Upper lobe of left lung (tissue), 6 donors: ENCODE data around the gene LRRC46. TPM values are rescaled to one million over a fixed set of nuclear protein-coding genes. Genes with fewer than 3 reads are reported as not detected.
A peak's percentile ranks its signal among the peaks of the same experiment; 100 is the strongest.

ENCODE experiments used
- ATAC-seq, 2 donors: fragments of 200-7000 bp; cut with Tn5 transposase; one replicate each; pipeline ENCODE4 v1.9.1; 2022; ENCODE audit warnings: mild to moderate bottlenecking in 2 of 2, moderate library complexity in 2 of 2; ENCODE audit not compliant: low FRiP score in 2 of 2
- DNase-seq, 2 donors: peaks; one replicate each; pipeline ENCODE4 v3.0.0-alpha.2; 2019 to 2020
- H3K27ac ChIP-seq, 4 donors: fragments of 200-600 bp; sonication (generic); one replicate each; pipeline ENCODE4 v1.5.1; 2016 to 2019
- H3K27me3 ChIP-seq, 4 donors: fragments of 200-600 bp; sonication (generic); one replicate each; pipeline ENCODE4 v1.5.1; 2017 to 2019
- H3K36me3 ChIP-seq, 4 donors: fragments of 200-600 bp; sonication (generic); one replicate each; pipeline ENCODE4 v1.5.1; 2016 to 2019
- H3K4me1 ChIP-seq, 4 donors: fragments of 200-600 bp; sonication (generic); one replicate each; pipeline ENCODE4 v1.5.1; 2018 to 2019
- H3K4me3 ChIP-seq, 4 donors: fragments of 200-600 bp; sonication (generic); one replicate each; pipeline ENCODE4 v1.5.1; 2017 to 2019; ENCODE audit warnings: mild to moderate bottlenecking in 2 of 4, moderate library complexity in 1 of 4
- H3K9me3 ChIP-seq, 4 donors: fragments of 200-600 bp; sonication (generic); one replicate each; pipeline ENCODE4 v1.5.1; 2018 to 2019
- CTCF ChIP-seq, 6 experiments: fragments of 450-650 bp in 4 of 6; fragments of 200-600 bp in 2 of 6; sonication (generic) in 2 of 6; IDR thresholded peaks; one replicate each; pipeline ENCODE4 v1.5.1; 2016 to 2019; ENCODE audit warnings: antibody characterized with exemption in 6 of 6
- EP300 ChIP-seq, 4 donors: sonication (generic); formaldehyde crosslinking; IDR thresholded peaks; one replicate each; pipeline ENCODE4 v1.5.1; 2017; ENCODE audit warnings: antibody characterized with exemption in 4 of 4, control low read depth in 2 of 4
- POLR2A ChIP-seq, 4 donors: fragments of 450-650 bp; IDR thresholded peaks; one replicate each; pipeline ENCODE4 v1.5.1; 2016 to 2017; ENCODE audit warnings: antibody characterized with exemption in 4 of 4, mild to moderate bottlenecking in 2 of 4
- POLR2AphosphoS5 ChIP-seq, 2 donors: sonication (generic); formaldehyde crosslinking; IDR thresholded peaks; one replicate each; pipeline ENCODE4 v1.5.1; 2017; ENCODE audit warnings: antibody characterized with exemption in 2 of 2
- WGBS, 2 donors: methylation state at CpG; one replicate each; pipeline ENCODE4 v1.1.5; 2017 to 2018; 5-methylcytosine and 5-hydroxymethylcytosine counted together
- total RNA-seq, 6 donors: library from RNA; depleted of rRNA in 4 of 6; stranded (reverse); fragments of >200 nt in 4 of 6; gene quantifications; one replicate each; pipeline versions ENCODE4 v1.1.0 to v1.2.1, GENCODE V29; 2016 to 2021
- donor health status: DM: no; HTN: no; CAD: no; lungs with moderate emphysema.
- donor health status: DM: no; HTN: yes; CAD: no; lungs with severe emphysema.

LRRC46 gene
- total RNA-seq, 6 donors from 2014 or later, result 0.49 to 23.5 (median 9.1) TPM

DNA sequence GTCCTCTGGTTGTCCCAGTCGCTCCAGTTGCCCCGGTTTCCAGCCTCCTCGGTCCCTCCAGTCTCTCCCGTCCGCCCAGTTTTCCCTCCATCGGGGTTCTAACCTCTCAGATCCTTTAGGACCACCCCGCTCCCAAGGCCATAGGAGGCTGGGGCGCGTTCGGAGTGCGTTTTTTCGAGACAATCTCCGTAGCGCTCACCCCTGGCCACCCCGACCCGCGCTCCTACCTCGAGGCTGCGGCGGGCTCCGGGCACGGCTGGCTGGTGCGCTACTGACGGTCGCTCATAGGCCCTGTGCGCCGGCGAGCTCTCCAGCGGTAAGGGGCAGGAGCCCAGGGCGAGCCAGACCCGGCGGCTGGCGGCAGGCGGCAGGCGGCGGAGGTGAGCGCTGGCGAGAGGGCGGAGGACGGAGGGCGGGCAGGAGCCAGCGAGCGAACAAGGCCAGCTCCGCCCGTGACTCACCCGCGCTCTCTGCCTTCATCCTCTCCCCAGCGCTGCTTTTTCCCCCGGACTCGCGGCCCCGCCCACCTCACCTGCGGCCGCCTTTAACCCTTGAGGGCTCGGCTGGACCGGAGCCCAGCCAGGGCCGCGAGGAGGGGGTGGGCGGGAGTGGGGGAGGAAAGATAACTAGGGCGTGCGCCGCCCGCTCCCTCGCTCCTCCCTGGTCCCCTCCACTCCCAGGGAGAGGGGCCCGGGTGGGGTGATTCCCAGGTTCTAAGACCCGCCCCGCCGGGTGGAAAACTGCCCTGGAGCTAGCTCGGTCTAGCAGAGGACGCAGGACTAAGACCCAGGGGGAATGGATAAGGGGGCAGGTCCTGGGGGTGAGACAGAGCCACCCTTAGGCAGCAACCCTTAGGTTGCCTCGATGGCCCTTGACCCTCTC lies 19.5 kb downstream of the LRRC46 start, which contains the start of gene SP6:
Gene SP6 (minus strand): TSS at position 472 of the 882 bp plus-strand sequence. CDS start 2,734 bp downstream, outside the sequence.
- peak within 1 kb of the TSS; percentile 5 to 53 (median 46) for H3K4me3 ChIP-seq
- peak in 2 of 6 experiments; percentile 46 to 55 for TF ChIP-seq CTCF (IDR thresholded peaks at IDR 0.05)
- TF ChIP-seq POLR2AphosphoS5 (IDR thresholded peaks at IDR 0.05), result peak in 1 of 2 donors; percentile 56
- TF ChIP-seq POLR2A (IDR thresholded peaks at IDR 0.05), result peak in 1 of 4 donors; percentile 65
- TF ChIP-seq EP300 (IDR thresholded peaks at IDR 0.05), result no peak
- H3K4me1 ChIP-seq, result peaks cover 26 to 42% (median 35%) of the 10 kb centered on the region in 4 donors
- H3K36me3 ChIP-seq, result peaks cover 0 to 13% (median 0%) of the 10 kb centered on the region in 4 donors
- DNase-seq (peak; percentile 85 to 92), ATAC-seq (peak; percentile 84 to 86)
- H3K27ac ChIP-seq, result peak within 1 kb of the TSS; percentile 50 to 82 (median 61)
- no peaks in the 10 kb centered on the region for H3K9me3 ChIP-seq
- H3K27me3 ChIP-seq, result peaks cover 0 to 52% (median 8%) of the 10 kb centered on the region in 4 donors
- WGBS, 2 donors, result 5 to 11% methylated on average over 25 to 68 of the region's 71 CpGs

- Histone ChIP-seq H3K27ac (peak overlapping the region in 3 of 4 donors; percentile 50 to 82 (median 71)), H3K27me3 (peaks cover 0 to 49% (median 8%) of the 10 kb centered on the region in 4 donors), H3K4me3 (peak overlapping the region in 3 of 4 donors; percentile 42 to 53 (median 50)), H3K9me3 (no peaks in the 10 kb centered on the region), H3K4me1 (peaks cover 26 to 45% (median 34%) of the 10 kb centered on the region in 4 donors), H3K36me3 (peaks cover 0 to 13% (median 0%) of the 10 kb centered on the region in 4 donors)
- ATAC-seq, result no peak
- DNase-seq, result no peak
- TF ChIP-seq CTCF (IDR thresholded peaks at IDR 0.05) (no peak), POLR2AphosphoS5 (IDR thresholded peaks at IDR 0.05) (no peak), POLR2A (IDR thresholded peaks at IDR 0.05) (no peak), EP300 (IDR thresholded peaks at IDR 0.05) (no peak)
- 49 to 52% methylated on average over 11 of the region's 11 CpGs for WGBS, 2 donors
Measured at GRCh38 chr17:47851764-47852112, 20.3 kb downstream of the LRRC46 start.

DNA sequence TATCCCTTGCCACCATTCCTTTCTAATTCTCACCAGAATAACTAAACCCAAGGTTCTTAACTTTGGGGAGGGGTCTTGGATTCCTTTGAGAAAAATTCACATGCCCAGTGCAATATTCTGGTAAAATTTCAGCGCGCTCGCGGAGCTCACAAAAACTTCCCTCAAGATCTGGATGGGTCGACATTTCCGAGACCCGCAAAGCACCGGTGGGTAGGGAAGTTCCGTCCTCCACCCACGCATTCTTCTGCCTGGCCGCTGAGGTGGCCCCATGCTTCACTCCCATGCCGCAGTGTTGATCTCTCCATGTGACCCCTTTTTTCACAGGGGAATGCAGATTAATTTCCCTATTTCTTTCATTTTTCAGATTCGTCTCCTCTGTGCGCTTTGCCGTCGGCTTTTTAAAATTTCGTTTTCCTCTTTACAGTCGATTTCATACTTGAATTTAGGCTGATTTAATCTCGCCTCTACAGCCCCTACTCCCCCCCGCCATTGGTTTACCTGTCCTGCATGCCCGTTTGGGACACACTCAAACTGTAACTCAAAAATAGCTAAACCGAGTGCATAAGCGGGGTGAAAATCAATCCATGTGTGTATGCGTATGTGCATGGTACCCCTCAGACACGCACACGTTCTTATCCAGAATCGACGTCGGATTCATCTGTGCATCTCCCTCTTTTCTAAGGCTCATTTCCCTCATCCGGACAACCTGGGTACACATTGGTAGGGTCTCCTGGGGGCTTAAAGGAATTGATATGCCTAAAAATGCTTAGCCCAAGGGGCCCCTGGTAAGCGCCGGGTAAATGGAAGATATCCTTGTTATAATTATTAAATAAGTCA lies 20.9 kb downstream of the LRRC46 start:
- Histone ChIP-seq H3K36me3 (peaks cover 0 to 9% (median 0%) of the 10 kb centered on the region in 4 donors), H3K27ac (peak overlapping the region in 3 of 4 donors; percentile 50 to 82 (median 71)), H3K27me3 (peaks cover 0 to 43% (median 5%) of the 10 kb centered on the region in 4 donors), H3K4me1 (peaks cover 22 to 39% (median 29%) of the 10 kb centered on the region in 4 donors), H3K9me3 (no peaks in the 10 kb centered on the region), H3K4me3 (no peak overlapping the region)
- DNase-seq, result no peak
- WGBS, 2 donors, result 60 to 61% methylated on average over 32 of the region's 32 CpGs
- no peak for TF ChIP-seq CTCF (IDR thresholded peaks at IDR 0.05)
- TF ChIP-seq EP300 (IDR thresholded peaks at IDR 0.05), result no peak
- no peak for TF ChIP-seq POLR2AphosphoS5 (IDR thresholded peaks at IDR 0.05)
- no peak for ATAC-seq

DNA sequence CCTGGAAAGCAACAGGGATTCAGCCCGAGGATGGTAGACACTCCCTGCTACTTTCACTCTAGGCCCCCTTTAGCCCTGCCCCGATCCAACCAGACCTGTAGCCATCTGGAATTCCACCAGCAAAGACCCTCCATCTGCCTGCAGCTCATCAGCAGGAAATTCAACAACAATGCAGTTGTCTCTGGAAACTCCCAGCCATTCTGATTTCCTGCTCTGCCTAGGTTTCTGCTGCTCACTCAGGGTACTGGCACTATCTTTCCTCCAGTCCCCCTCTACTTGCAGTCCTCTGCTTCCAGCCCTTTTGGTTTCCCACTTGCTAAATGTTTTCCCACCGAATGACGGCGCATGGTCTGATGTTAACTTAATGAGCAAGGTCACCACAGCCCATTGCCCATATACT lies 22.1 kb downstream of the LRRC46 start:
- no peaks in the 10 kb centered on the region for H3K36me3 ChIP-seq
- TF ChIP-seq POLR2A (IDR thresholded peaks at IDR 0.05), result no peak
- no peak overlapping the region for H3K4me3 ChIP-seq
- peaks cover 19 to 36% (median 25%) of the 10 kb centered on the region in 4 donors for H3K4me1 ChIP-seq
- 24 to 36% methylated on average over 5 of the region's 5 CpGs for WGBS, 2 donors
- H3K27me3 ChIP-seq, result peaks cover 0 to 31% (median 3%) of the 10 kb centered on the region in 4 donors
- ATAC-seq (no peak), DNase-seq (no peak)
- H3K9me3 ChIP-seq, result no peaks in the 10 kb centered on the region
- H3K27ac ChIP-seq, result peak overlapping the region in 2 of 4 donors; percentile 12 to 21
